ENCODE results near the gene MCFD2. TPM values are rescaled to one million over a fixed set of nuclear protein-coding genes. Genes with fewer than 3 reads are reported as not detected.

The MCFD2 gene
- total RNA-seq, 3 donors from 2014 or later (not counting 1 experiment from before 2014, with no cell fraction given), result 24.5 to 38.4 (median 34.8) TPM

- Histone ChIP-seq H3K9me3 (ENCODE audit: control insufficient read depth, insufficient read depth, low read length) (no peaks in the 10 kb centered on the region), H3K36me3 (ENCODE audit: control insufficient read depth, insufficient read depth, low read length) (no peaks in the 10 kb centered on the region), H3K27ac (ENCODE audit: low read length) (no peak overlapping the region), H3K4me3 (ENCODE audit: low read length) (no peak overlapping the region), H3K27me3 (ENCODE audit: control insufficient read depth, insufficient read depth, low read length) (no peaks in the 10 kb centered on the region), H3K4me1 (ENCODE audit: control insufficient read depth, insufficient read depth, low read length) (peaks cover 27% of the 10 kb centered on the region)
- H3K4me1 Mint-ChIP-seq, result peaks cover 31 to 41% of the 10 kb centered on the region in 2 donors
- peak overlapping the region in 1 of 2 donors; percentile 83 for H3K27ac Mint-ChIP-seq
- no peaks in the 10 kb centered on the region for H3K9me3 Mint-ChIP-seq
- H3K27me3 Mint-ChIP-seq (ENCODE audit: low read depth in 2 of 2), result no peaks in the 10 kb centered on the region
- no peak for TF ChIP-seq CTCF (IDR thresholded peaks at IDR 0.05)
- intact Hi-C loops (cut with micrococcal nuclease), result loop anchor here (2.0 to 5.0 kb wide), 2 partner anchors 60 to 405 kb away; no protein-coding TSS in a partner anchor
- peak overlapping the region; percentile 93 for H3K4me3 Mint-ChIP-seq
- peak in 1 of 2 donors; percentile 56 for DNase-seq
- no peak for ATAC-seq
- no peaks in the 10 kb centered on the region for H3K36me3 Mint-ChIP-seq
These were observed 2.0 kb upstream of the MCFD2 start for GRCh38 chr2:46917628-46918027.

GRCh38 chr2:46915811-46916630 lies 415 bp upstream of the MCFD2 start:
- H3K4me1 Mint-ChIP-seq, result peaks cover 31 to 42% of the 10 kb centered on the region in 2 donors
- DNase-seq, result peak; percentile 76 to 91
- H3K36me3 Mint-ChIP-seq, result no peaks in the 10 kb centered on the region
- peak overlapping the region; percentile 98 for H3K4me3 ChIP-seq (ENCODE audit: low read length)
- peak; percentile 85 to 90 (median 88) for ATAC-seq
- no peaks in the 10 kb centered on the region for H3K36me3 ChIP-seq (ENCODE audit: control insufficient read depth, insufficient read depth, low read length)
- H3K27me3 ChIP-seq (ENCODE audit: control insufficient read depth, insufficient read depth, low read length), result no peaks in the 10 kb centered on the region
- WGBS (ENCODE audit: insufficient coverage), result under 1% methylated on average over 48 of the region's 55 CpGs
- intact Hi-C loops (cut with micrococcal nuclease), result loop anchor here (5.0 kb wide), 1 partner anchor 61 kb away; no protein-coding TSS in a partner anchor
- TF ChIP-seq CTCF (IDR thresholded peaks at IDR 0.05), result no peak
- peaks cover 27% of the 10 kb centered on the region for H3K4me1 ChIP-seq (ENCODE audit: control insufficient read depth, insufficient read depth, low read length)
- no peaks in the 10 kb centered on the region for H3K9me3 ChIP-seq (ENCODE audit: control insufficient read depth, insufficient read depth, low read length)
- H3K27me3 Mint-ChIP-seq (ENCODE audit: low read depth in 2 of 2), result no peaks in the 10 kb centered on the region
- peak overlapping the region; percentile 82 to 83 for H3K27ac Mint-ChIP-seq
- peak overlapping the region; percentile 87 for H3K27ac ChIP-seq (ENCODE audit: low read length)
- no peaks in the 10 kb centered on the region for H3K9me3 Mint-ChIP-seq
- H3K4me3 Mint-ChIP-seq, result peak overlapping the region; percentile 93

GRCh38 chr2:46914578-46915230 lies 902 bp downstream of the MCFD2 start:
- H3K27me3 ChIP-seq (ENCODE audit: control insufficient read depth, insufficient read depth, low read length), result no peaks in the 10 kb centered on the region
- Mint-ChIP-seq H3K9me3 (no peaks in the 10 kb centered on the region), H3K4me1 (peaks cover 31 to 45% of the 10 kb centered on the region in 2 donors), H3K27ac (peak overlapping the region; percentile 64 to 82), H3K27me3 (ENCODE audit: low read depth in 2 of 2) (no peaks in the 10 kb centered on the region), H3K36me3 (no peaks in the 10 kb centered on the region), H3K4me3 (peak overlapping the region; percentile 92)
- no peak overlapping the region for H3K27ac ChIP-seq (ENCODE audit: low read length)
- H3K9me3 ChIP-seq (ENCODE audit: control insufficient read depth, insufficient read depth, low read length), result no peaks in the 10 kb centered on the region
- peak overlapping the region; percentile 98 for H3K4me3 ChIP-seq (ENCODE audit: low read length)
- peaks cover 2% of the 10 kb centered on the region for H3K36me3 ChIP-seq (ENCODE audit: control insufficient read depth, insufficient read depth, low read length)
- WGBS (ENCODE audit: insufficient coverage), result 46% methylated on average over 10 of the region's 11 CpGs
- intact Hi-C loops (cut with micrococcal nuclease), result loop anchor here (5.0 kb wide), 1 partner anchor 63 kb away; no protein-coding TSS in a partner anchor
- no peak for ATAC-seq
- no peak for TF ChIP-seq CTCF (IDR thresholded peaks at IDR 0.05)
- no peak for DNase-seq
- peaks cover 27% of the 10 kb centered on the region for H3K4me1 ChIP-seq (ENCODE audit: control insufficient read depth, insufficient read depth, low read length)
